T-helper 2 cell treated with Interferon-gamma antibody and Interleukin-4, amounts not matched to agents 100 ng/mL and 5 ng/mL, for 36 hours (primary cell): ENCODE data around the gene IL19. TPM values are rescaled to one million over a fixed set of nuclear protein-coding genes. Genes with fewer than 3 reads are reported as not detected.
"Not testable (repeated sequence)": the region's sequence is repeated elsewhere in the genome, so short reads cannot be mapped to it uniquely, and the experiment has no call there.

Experiments
- intact Hi-C: fragments of 100-400 bp; cut with micrococcal nuclease; formaldehyde crosslinking; loops from one replicate; pipeline ENCODE4 v1.15.1; 2023
- total RNA-seq: library from RNA; stranded (reverse); gene quantifications from 2 replicates; pipeline ENCODE4 v1.2.3, GENCODE V29; 2022

Gene IL19
- total RNA-seq, 1 donor from 2014 or later = not detected

- intact Hi-C loops = no loop called here
Measured at GRCh38 chr1:206828765-206829164, 58.2 kb downstream of the IL19 start.

GRCh38 chr1:206829282-206829681, 58.7 kb downstream of the IL19 start:
- intact Hi-C loops = no loop called here

- intact Hi-C loops = no loop called here
Measured at GRCh38 chr1:206829875-206830274, 59.3 kb downstream of the IL19 start.

- intact Hi-C loops = no loop called here
Measured at GRCh38 chr1:206831650-206832049, 61.1 kb downstream of the IL19 start.

GRCh38 chr1:206832352-206832880, 61.8 kb downstream of the IL19 start:
- intact Hi-C loops = no loop called here

- intact Hi-C loops = no loop called here
Measured at GRCh38 chr1:206833106-206833680, 62.6 kb downstream of the IL19 start.

GRCh38 chr1:206833801-206834200, 63.2 kb downstream of the IL19 start:
- intact Hi-C loops = no loop called here

GRCh38 chr1:206834217-206834616, 63.6 kb downstream of the IL19 start:
- intact Hi-C loops = no loop called here

GRCh38 chr1:206834711-206835110, 64.1 kb downstream of the IL19 start:
- intact Hi-C loops = no loop called here

- intact Hi-C loops = no loop called here
Measured at GRCh38 chr1:206835186-206835585, 64.6 kb downstream of the IL19 start.

GRCh38 chr1:206836111-206836510, 65.5 kb downstream of the IL19 start:
- intact Hi-C loops = no loop called here

GRCh38 chr1:206839006-206839560, 68.5 kb downstream of the IL19 start:
- intact Hi-C loops = no loop called here

GRCh38 chr1:206839857-206840256, 69.3 kb downstream of the IL19 start:
- intact Hi-C loops = no loop called here

- intact Hi-C loops = no loop called here
Measured at GRCh38 chr1:206841609-206842323, 71.2 kb downstream of the IL19 start.

- intact Hi-C loops = no loop called here
Measured at GRCh38 chr1:206842854-206843253, 72.3 kb downstream of the IL19 start.

GRCh38 chr1:206843626-206844025, 73.1 kb downstream of the IL19 start:
- intact Hi-C loops = no loop called here

GRCh38 chr1:206846487-206846886, 75.9 kb downstream of the IL19 start:
- intact Hi-C loops = no loop called here

- intact Hi-C loops = no loop called here
Measured at GRCh38 chr1:206847337-206847834, 76.8 kb downstream of the IL19 start.

GRCh38 chr1:206847946-206848345, 77.4 kb downstream of the IL19 start:
- intact Hi-C loops = no loop called here

GRCh38 chr1:206850401-206850800, 79.8 kb downstream of the IL19 start:
- intact Hi-C loops = no loop called here

- intact Hi-C loops = no loop called here
Measured at GRCh38 chr1:206851341-206852010, 80.9 kb downstream of the IL19 start.

GRCh38 chr1:206852662-206853061, 82.1 kb downstream of the IL19 start:
- intact Hi-C loops = not testable (repeated sequence)
